ENCODE results near the gene STAG1.
"Not testable (repeated sequence)": the region's sequence is repeated elsewhere in the genome, so short reads cannot be mapped to it uniquely, and the experiment has no call there.

Gene STAG1

GRCh38 chr3:136505676-136506075, 246.5 kb downstream of the STAG1 start:
- H3K4me3 Mint-ChIP-seq: no peak overlapping the region
- no peaks in the 10 kb centered on the region for H3K4me1 Mint-ChIP-seq
- peak overlapping the region in 1 of 2 donors; percentile 4 for H3K27ac Mint-ChIP-seq

DNA sequence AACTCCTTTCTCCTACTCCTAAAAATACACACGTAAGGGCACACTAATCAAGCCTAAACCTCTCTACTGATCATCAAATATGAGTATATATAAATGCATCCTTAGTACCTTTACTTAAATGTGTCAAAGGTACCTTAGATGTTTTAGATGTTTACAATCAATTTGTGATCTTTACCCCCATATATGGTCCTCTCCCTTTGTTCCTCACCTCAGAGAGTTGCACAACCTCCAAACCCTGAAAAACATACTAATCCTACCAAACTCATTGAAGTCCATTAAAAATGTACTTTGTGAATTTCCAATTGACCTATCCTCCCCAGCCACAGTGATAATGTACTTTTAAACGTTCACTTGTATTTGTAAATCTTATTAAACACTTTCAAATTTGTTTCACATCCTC, 249.1 kb downstream of the STAG1 start:
- H3K27me3 Mint-ChIP-seq: no peaks in the 10 kb centered on the region
- H3K4me1 Mint-ChIP-seq: no peaks in the 10 kb centered on the region
- H3K9me3 Mint-ChIP-seq: no peaks in the 10 kb centered on the region
- DNase-seq (no peak), ATAC-seq (no peak)
- no peak overlapping the region for H3K4me3 Mint-ChIP-seq
- no peak overlapping the region for H3K27ac Mint-ChIP-seq

More at GRCh38 chr3:136505676-136506075, 246.5 kb downstream of the STAG1 start:
- H3K27me3 Mint-ChIP-seq: no peaks in the 10 kb centered on the region
- DNase-seq (no peak), ATAC-seq (no peak)
- no peaks in the 10 kb centered on the region for H3K9me3 Mint-ChIP-seq

GRCh38 chr3:136498919-136499447, 253.2 kb downstream of the STAG1 start:
- ATAC-seq: no peak

GRCh38 chr3:136495213-136495612, 257.0 kb downstream of the STAG1 start:
- no peaks in the 10 kb centered on the region for H3K9me3 Mint-ChIP-seq
- no peaks in the 10 kb centered on the region for H3K27me3 Mint-ChIP-seq
- DNase-seq (no peak), ATAC-seq (no peak)
- no peak overlapping the region for H3K27ac Mint-ChIP-seq
- no peak overlapping the region for H3K4me3 Mint-ChIP-seq
- no peaks in the 10 kb centered on the region for H3K4me1 Mint-ChIP-seq

More at GRCh38 chr3:136498919-136499447, 253.2 kb downstream of the STAG1 start:
- Mint-ChIP-seq H3K4me1 (no peaks in the 10 kb centered on the region), H3K4me3 (no peak overlapping the region), H3K27ac (no peak overlapping the region), H3K27me3 (no peaks in the 10 kb centered on the region), H3K9me3 (no peaks in the 10 kb centered on the region)
- no peak for DNase-seq

DNA sequence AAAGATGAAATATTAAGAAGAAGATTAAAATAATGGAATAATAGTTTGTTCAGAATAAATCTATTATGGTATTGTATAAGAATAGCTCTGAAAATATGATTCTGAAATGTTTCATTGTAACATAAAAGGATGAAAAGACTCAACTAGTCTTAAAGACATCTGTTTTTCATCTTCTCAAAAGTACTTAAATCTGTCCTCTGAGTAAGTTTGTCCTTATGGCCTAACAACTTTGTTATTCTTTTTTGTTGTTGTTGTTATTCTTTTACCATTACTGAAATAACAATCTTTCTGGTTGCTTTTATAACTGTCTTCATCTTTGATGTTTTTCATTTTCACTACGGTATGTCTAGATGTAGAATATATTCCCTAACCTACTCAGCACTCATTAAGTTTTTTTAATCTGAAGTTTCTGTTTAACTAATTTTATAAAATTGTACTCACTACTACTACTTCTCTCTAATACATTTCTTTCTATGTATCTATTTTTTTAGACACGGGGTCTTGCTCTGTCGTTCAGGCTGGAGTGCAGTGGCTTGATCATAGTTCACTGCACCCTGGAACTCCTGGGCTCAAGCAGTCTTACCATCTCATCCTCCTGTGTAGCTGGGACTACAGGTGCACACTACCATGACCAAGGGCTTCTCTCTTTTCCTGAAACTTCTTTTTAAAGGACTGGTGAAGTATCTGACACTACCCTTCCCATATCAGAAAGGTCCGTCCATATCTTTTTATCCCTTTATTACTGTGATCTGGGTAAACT, 261.4 kb downstream of the STAG1 start:
- Mint-ChIP-seq H3K27ac (no peak overlapping the region), H3K27me3 (no peaks in the 10 kb centered on the region), H3K4me3 (no peak overlapping the region), H3K4me1 (no peaks in the 10 kb centered on the region), H3K9me3 (peaks cover 0 to 4% of the 10 kb centered on the region in 2 donors)
- no peak for DNase-seq
- ATAC-seq: no peak

DNA sequence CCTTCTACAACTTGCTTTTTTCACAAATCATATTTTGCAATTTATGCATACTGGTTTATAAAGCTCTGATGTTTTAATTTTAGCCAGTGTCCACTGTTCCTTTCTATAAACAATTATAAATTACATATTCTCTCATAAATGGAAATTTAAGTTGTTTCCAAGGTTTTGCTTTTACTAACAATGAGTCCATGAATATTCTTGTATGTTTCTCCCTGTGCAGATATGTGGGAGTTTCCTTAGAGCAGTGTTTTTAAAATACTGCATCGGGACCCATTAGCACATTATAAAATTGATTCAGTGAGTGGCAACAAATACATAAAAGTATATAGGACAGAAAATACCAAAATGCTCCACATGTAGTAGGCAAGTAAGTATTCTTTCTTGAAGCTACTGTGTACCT, 266.4 kb downstream of the STAG1 start:
- Mint-ChIP-seq H3K9me3 (peaks cover 0 to 4% of the 10 kb centered on the region in 2 donors), H3K4me1 (no peaks in the 10 kb centered on the region), H3K4me3 (no peak overlapping the region), H3K27ac (no peak overlapping the region), H3K27me3 (no peaks in the 10 kb centered on the region)
- ATAC-seq (no peak), DNase-seq (no peak)

- H3K9me3 Mint-ChIP-seq: no peaks in the 10 kb centered on the region
- no peak overlapping the region for H3K27ac Mint-ChIP-seq
- no peaks in the 10 kb centered on the region for H3K27me3 Mint-ChIP-seq
- no peaks in the 10 kb centered on the region for H3K4me1 Mint-ChIP-seq
- no peak overlapping the region for H3K4me3 Mint-ChIP-seq
- DNase-seq: no peak
- no peak for ATAC-seq
These were observed 275.9 kb downstream of the STAG1 start for GRCh38 chr3:136476280-136476679.

GRCh38 chr3:136474876-136475275, 277.3 kb downstream of the STAG1 start:
- peak overlapping the region in 1 of 2 donors; percentile 33 for H3K27ac Mint-ChIP-seq
- H3K4me1 Mint-ChIP-seq, H3K9me3 Mint-ChIP-seq, H3K4me3 Mint-ChIP-seq, DNase-seq, H3K27me3 Mint-ChIP-seq, ATAC-seq: not testable (repeated sequence)

- no peak for DNase-seq
- Mint-ChIP-seq H3K9me3 (no peaks in the 10 kb centered on the region), H3K4me1 (no peaks in the 10 kb centered on the region), H3K4me3 (no peak overlapping the region), H3K27ac (no peak overlapping the region), H3K27me3 (no peaks in the 10 kb centered on the region)
- ATAC-seq: no peak
These were observed 278.4 kb downstream of the STAG1 start for GRCh38 chr3:136473716-136474326.

GRCh38 chr3:136465296-136465695, 286.9 kb downstream of the STAG1 start:
- no peaks in the 10 kb centered on the region for H3K27me3 Mint-ChIP-seq
- no peak overlapping the region for H3K4me3 Mint-ChIP-seq
- DNase-seq: no peak
- no peak for ATAC-seq
- peaks cover 5 to 29% of the 10 kb centered on the region in 2 donors for H3K9me3 Mint-ChIP-seq
- H3K27ac Mint-ChIP-seq: no peak overlapping the region
- no peaks in the 10 kb centered on the region for H3K4me1 Mint-ChIP-seq

- Mint-ChIP-seq H3K27me3 (no peaks in the 10 kb centered on the region), H3K27ac (no peak overlapping the region), H3K4me3 (no peak overlapping the region), H3K4me1 (no peaks in the 10 kb centered on the region), H3K9me3 (peaks cover 5 to 35% of the 10 kb centered on the region in 2 donors)
- ATAC-seq: no peak
- no peak for DNase-seq
These were observed 287.7 kb downstream of the STAG1 start for GRCh38 chr3:136464502-136464901.

DNA sequence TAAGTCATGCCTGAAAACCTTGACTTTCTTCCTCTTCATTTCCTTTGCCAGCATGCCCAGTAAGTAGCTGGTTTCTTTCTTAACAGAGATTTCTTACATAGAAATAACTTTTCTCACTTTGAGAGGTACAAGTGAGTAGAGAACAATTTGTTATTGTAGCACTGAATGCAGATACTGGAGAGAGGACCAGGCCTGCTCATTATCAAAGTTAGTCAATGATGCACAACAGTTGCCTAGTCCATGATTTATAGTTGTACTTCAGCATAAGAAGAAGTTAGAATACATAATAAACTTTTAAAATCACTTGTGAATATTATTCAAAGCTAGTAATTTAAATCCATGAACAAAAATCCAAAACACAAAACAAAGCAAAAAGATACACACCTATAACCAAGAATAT, 289.0 kb downstream of the STAG1 start:
- no peak overlapping the region for H3K4me3 Mint-ChIP-seq
- H3K9me3 Mint-ChIP-seq: peaks cover 5 to 35% of the 10 kb centered on the region in 2 donors
- no peaks in the 10 kb centered on the region for H3K27me3 Mint-ChIP-seq
- no peak for DNase-seq
- H3K4me1 Mint-ChIP-seq: no peaks in the 10 kb centered on the region
- H3K27ac Mint-ChIP-seq: no peak overlapping the region
- no peak for ATAC-seq

DNA sequence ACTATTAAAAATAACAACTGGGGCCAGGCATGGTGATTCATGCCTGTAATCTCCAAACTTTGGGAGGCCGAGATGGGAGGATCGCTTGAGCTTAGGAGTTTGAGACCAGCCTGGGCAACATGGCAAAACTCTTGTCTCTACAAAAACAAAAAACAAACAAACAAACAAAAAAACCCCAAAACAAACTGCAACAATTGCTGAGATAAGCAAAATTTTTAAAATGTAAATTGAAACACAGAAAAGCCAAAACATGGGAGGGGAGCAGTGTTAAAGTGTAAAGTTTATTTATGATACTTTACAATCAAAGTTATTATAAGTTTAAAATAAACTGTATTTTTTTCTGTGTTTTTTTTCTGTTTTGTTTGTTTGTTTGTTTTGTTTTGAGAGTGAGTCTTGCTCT, 294.4 kb downstream of the STAG1 start:
- Mint-ChIP-seq H3K27me3 (no peaks in the 10 kb centered on the region), H3K9me3 (peaks cover 17 to 60% of the 10 kb centered on the region in 2 donors), H3K4me1 (no peaks in the 10 kb centered on the region), H3K27ac (no peak overlapping the region), H3K4me3 (no peak overlapping the region)
- no peak for DNase-seq
- ATAC-seq: no peak

DNA sequence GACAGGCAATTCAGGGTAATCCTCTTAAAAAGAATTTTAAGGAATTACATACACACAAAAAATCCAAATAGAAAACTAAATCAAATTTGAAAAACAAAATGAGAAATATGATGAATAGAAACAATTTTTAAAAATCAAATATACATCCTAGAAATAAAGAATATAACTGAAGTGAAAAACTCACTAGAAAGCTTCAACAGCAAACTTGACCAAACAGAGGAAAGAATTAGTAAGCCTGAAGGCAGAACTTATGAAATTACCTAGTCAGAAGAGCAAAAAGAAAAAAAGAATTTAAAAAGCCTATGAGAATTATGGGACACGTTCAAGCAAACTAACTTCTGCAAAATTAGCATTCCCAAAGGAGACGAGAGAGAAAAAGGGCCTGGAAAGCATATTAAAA, 296.0 kb downstream of the STAG1 start:
- no peak for DNase-seq
- Mint-ChIP-seq H3K4me3 (no peak overlapping the region), H3K27ac (no peak overlapping the region), H3K27me3 (no peaks in the 10 kb centered on the region), H3K9me3 (peaks cover 12 to 48% of the 10 kb centered on the region in 2 donors), H3K4me1 (no peaks in the 10 kb centered on the region)
- no peak for ATAC-seq

DNA sequence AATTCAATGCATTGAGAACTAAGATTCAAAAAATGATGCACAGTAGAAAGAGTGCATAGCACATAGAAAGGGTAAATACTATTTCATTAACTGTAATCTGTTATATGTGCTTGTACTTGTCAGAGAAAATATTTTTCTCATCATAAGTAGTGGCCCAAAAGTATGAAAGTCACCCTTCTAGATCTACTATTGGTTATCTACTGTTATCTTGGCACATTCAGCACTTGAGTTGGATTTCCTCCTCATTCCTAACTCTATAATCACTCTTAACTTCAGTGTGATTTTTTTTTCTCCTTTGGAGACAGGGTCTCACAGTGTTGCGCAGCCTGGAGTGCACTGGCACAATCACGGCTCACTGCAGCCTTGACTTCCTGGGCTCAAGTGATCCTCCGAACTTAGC, 307.6 kb downstream of the STAG1 start:
- no peak for ATAC-seq
- H3K27ac Mint-ChIP-seq: no peak overlapping the region

DNA sequence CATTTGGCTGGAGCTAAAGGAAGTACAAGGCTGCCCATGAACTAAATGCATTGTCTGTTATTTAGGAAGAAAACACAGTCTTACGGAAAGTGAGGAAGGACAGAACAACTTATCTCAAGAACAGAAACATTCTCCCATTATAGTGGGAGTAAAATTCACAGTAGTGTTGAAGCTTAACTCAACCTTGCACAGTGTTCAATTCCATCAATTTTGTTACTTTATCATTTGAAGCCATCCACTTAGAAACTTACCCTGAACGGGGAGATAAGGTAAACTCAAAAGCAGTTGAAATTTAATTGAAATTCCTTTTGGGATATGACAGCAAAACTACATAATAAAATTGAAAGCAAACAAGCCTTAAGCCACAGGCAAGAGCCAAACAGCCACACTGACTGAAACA, 315.1 kb downstream of the STAG1 start:
- Mint-ChIP-seq H3K27me3 (no peaks in the 10 kb centered on the region), H3K9me3 (no peaks in the 10 kb centered on the region), H3K4me3 (no peak overlapping the region), H3K27ac (no peak overlapping the region), H3K4me1 (no peaks in the 10 kb centered on the region)
- ATAC-seq (no peak), DNase-seq (no peak)

More for the DNA sequence above, 307.6 kb downstream of the STAG1 start:
- no peaks in the 10 kb centered on the region for H3K27me3 Mint-ChIP-seq
- DNase-seq: no peak
- no peaks in the 10 kb centered on the region for H3K4me1 Mint-ChIP-seq
- H3K9me3 Mint-ChIP-seq: no peaks in the 10 kb centered on the region
- no peak overlapping the region for H3K4me3 Mint-ChIP-seq
